ENCODE results near the gene PLA2G10. TPM values are rescaled to one million over a fixed set of nuclear protein-coding genes. Genes with fewer than 3 reads are reported as not detected.

PLA2G10 gene
- total and polyA plus RNA-seq, 2 of the 13 experiments (the other 11 are each of a cell fraction or from before 2014, with no cell fraction given), result not detected

DNA sequence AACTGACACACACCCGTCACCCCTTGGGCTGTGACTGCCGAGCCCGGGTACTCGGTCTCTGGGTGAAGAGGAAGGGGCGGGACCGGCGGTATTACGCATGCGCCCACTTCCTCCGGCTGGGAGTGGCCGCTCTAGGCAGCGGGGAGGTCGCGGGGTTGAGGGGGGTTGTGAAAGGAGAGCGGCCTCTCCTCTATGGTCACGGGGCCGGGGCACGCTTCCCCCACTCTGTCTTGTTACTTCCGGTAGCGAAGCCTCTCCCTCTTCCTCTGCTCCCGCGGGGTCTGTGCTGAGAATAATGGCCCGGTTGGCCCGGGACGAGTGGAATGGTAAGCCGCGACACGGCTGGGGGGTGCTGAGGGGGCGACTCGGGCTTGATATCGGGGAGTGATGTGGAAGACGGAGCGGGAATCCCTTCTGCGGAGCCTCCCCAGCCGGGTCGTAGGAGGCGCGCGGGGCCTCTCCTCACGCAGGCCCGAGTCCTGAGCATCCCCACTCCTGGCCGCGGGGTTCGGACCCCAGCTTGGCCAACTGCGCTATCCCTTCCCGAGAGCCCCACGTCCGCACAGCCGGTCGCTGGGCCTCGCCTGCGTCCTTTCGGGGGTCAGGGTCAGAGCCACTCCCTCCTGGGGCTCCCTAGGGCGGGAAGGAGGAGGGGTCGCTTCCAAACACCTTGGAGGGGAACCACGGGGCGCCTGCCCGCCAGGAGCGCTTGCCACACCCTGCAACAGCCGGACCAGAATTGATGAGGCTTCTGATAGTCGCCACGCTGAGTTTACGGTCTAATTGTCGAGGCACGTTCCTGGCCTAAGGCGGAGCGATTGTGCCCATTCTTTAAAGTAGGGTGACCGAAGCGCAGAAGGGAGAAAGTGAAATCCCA is 61.2 kb downstream of the PLA2G10 start, which contains the start of gene BFAR (continued):
- TF ChIP-seq MAF1 (CRISPR knock-in tag; IDR thresholded peaks at IDR 0.05; ENCODE audit: borderline replicate concordance), result no peak
- peak; percentile 50; the same call in 1 of the 2 replicates for TF ChIP-seq ZNF724P (CRISPR knock-in tag; IDR thresholded peaks at IDR 0.05; ENCODE audit: borderline replicate concordance)
- TF ChIP-seq ZBTB7B (CRISPR knock-in tag; IDR thresholded peaks at IDR 0.05), result peak; percentile 92
- TF ChIP-seq SAP130 (CRISPR knock-in tag; IDR thresholded peaks at IDR 0.05; ENCODE audit: low read depth), result peak; percentile 99
- peak; percentile 63; the same call in 1 of the 2 replicates for TF ChIP-seq GATAD2A (CRISPR knock-in tag; IDR thresholded peaks at IDR 0.05)
- peak; percentile 71; the same call in 1 of the 2 replicates for TF ChIP-seq ZNF143 (CRISPR knock-in tag; IDR thresholded peaks at IDR 0.05)
- TF ChIP-seq MIER3 (CRISPR knock-in tag; IDR thresholded peaks at IDR 0.05; ENCODE audit: borderline replicate concordance), result peak; percentile 92; the same call in 1 of the 2 replicates
- TF ChIP-seq HOXA9 (CRISPR knock-in tag; IDR thresholded peaks at IDR 0.05; ENCODE audit: borderline replicate concordance), result peak; percentile 76; the same call in 1 of the 2 replicates
- TF ChIP-seq XBP1 (CRISPR knock-in tag; IDR thresholded peaks at IDR 0.05), result no peak
- TF ChIP-seq, protein P1, sequence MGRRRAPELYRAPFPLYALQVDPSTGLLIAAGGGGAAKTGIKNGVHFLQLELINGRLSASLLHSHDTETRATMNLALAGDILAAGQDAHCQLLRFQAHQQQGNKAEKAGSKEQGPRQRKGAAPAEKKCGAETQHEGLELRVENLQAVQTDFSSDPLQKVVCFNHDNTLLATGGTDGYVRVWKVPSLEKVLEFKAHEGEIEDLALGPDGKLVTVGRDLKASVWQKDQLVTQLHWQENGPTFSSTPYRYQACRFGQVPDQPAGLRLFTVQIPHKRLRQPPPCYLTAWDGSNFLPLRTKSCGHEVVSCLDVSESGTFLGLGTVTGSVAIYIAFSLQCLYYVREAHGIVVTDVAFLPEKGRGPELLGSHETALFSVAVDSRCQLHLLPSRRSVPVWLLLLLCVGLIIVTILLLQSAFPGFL (CRISPR knock-in tag; IDR thresholded peaks at IDR 0.05), result no peak
- no peak for TF ChIP-seq FOXP1 (IDR thresholded peaks at IDR 0.05)
- 0 out of 2 replicates have a peak, but pooled peaks have one; percentile 14 for TF ChIP-seq FOXP1 (CRISPR knock-in tag; IDR thresholded peaks at IDR 0.05)
- no peak for TF ChIP-seq ATRX (CRISPR knock-in tag; IDR thresholded peaks at IDR 0.05; ENCODE audit: borderline replicate concordance)
- peak; percentile 97 for TF ChIP-seq ZFY (CRISPR knock-in tag; IDR thresholded peaks at IDR 0.05)
- TF ChIP-seq, protein P2, sequence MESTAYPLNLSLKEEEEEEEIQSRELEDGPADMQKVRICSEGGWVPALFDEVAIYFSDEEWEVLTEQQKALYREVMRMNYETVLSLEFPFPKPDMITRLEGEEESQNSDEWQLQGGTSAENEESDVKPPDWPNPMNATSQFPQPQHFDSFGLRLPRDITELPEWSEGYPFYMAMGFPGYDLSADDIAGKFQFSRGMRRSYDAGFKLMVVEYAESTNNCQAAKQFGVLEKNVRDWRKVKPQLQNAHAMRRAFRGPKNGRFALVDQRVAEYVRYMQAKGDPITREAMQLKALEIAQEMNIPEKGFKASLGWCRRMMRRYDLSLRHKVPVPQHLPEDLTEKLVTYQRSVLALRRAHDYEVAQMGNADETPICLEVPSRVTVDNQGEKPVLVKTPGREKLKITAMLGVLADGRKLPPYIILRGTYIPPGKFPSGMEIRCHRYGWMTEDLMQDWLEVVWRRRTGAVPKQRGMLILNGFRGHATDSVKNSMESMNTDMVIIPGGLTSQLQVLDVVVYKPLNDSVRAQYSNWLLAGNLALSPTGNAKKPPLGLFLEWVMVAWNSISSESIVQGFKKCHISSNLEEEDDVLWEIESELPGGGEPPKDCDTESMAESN (CRISPR knock-in tag; conservative IDR thresholded peaks at IDR 0.05), result peak; percentile 64; the same call in 1 of the 2 replicates
- peak; percentile 86; the same call in 1 of the 2 replicates for TF ChIP-seq CBX5 (CRISPR knock-in tag; IDR thresholded peaks at IDR 0.05; ENCODE audit: borderline replicate concordance)
- TF ChIP-seq, protein P3, sequence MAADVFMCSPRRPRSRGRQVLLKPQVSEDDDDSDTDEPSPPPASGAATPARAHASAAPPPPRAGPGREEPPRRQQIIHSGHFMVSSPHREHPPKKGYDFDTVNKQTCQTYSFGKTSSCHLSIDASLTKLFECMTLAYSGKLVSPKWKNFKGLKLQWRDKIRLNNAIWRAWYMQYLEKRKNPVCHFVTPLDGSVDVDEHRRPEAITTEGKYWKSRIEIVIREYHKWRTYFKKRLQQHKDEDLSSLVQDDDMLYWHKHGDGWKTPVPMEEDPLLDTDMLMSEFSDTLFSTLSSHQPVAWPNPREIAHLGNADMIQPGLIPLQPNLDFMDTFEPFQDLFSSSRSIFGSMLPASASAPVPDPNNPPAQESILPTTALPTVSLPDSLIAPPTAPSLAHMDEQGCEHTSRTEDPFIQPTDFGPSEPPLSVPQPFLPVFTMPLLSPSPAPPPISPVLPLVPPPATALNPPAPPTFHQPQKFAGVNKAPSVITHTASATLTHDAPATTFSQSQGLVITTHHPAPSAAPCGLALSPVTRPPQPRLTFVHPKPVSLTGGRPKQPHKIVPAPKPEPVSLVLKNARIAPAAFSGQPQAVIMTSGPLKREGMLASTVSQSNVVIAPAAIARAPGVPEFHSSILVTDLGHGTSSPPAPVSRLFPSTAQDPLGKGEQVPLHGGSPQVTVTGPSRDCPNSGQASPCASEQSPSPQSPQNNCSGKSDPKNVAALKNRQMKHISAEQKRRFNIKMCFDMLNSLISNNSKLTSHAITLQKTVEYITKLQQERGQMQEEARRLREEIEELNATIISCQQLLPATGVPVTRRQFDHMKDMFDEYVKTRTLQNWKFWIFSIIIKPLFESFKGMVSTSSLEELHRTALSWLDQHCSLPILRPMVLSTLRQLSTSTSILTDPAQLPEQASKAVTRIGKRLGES (CRISPR knock-in tag; IDR thresholded peaks at IDR 0.05; ENCODE audit: borderline replicate concordance), result peak; percentile 73
- no peak for TF ChIP-seq NFIB (CRISPR knock-in tag; IDR thresholded peaks at IDR 0.05; ENCODE audit: borderline replicate concordance)
- TF ChIP-seq RAD51 (IDR thresholded peaks at IDR 0.05; ENCODE audit: borderline replicate concordance), result peak; percentile 71
- TF ChIP-seq DNMT3B (CRISPR knock-in tag; conservative IDR thresholded peaks at IDR 0.05), result peak; percentile 95; the same call in 1 of the 2 replicates
- peak; percentile 89 for TF ChIP-seq HDAC2 (CRISPR knock-in tag; IDR thresholded peaks at IDR 0.05)
- no peak; the same call in 1 of the 2 replicates for TF ChIP-seq ZNF24 (IDR thresholded peaks at IDR 0.05)
- TF ChIP-seq, protein P4, sequence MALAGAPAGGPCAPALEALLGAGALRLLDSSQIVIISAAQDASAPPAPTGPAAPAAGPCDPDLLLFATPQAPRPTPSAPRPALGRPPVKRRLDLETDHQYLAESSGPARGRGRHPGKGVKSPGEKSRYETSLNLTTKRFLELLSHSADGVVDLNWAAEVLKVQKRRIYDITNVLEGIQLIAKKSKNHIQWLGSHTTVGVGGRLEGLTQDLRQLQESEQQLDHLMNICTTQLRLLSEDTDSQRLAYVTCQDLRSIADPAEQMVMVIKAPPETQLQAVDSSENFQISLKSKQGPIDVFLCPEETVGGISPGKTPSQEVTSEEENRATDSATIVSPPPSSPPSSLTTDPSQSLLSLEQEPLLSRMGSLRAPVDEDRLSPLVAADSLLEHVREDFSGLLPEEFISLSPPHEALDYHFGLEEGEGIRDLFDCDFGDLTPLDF (CRISPR knock-in tag; IDR thresholded peaks at IDR 0.05), result peak; percentile 64; the same call in 1 of the 2 replicates
- no peak for TF ChIP-seq ZMYM2 (CRISPR knock-in tag; IDR thresholded peaks at IDR 0.05)

Data from HepG2 (cell line).